Measurements from ENCODE around the gene HOXA13. TPM values are rescaled to one million over a fixed set of nuclear protein-coding genes. Genes with fewer than 3 reads are reported as not detected.

Gene HOXA13
- polyA plus RNA-seq, 1 donor = not detected

DNA sequence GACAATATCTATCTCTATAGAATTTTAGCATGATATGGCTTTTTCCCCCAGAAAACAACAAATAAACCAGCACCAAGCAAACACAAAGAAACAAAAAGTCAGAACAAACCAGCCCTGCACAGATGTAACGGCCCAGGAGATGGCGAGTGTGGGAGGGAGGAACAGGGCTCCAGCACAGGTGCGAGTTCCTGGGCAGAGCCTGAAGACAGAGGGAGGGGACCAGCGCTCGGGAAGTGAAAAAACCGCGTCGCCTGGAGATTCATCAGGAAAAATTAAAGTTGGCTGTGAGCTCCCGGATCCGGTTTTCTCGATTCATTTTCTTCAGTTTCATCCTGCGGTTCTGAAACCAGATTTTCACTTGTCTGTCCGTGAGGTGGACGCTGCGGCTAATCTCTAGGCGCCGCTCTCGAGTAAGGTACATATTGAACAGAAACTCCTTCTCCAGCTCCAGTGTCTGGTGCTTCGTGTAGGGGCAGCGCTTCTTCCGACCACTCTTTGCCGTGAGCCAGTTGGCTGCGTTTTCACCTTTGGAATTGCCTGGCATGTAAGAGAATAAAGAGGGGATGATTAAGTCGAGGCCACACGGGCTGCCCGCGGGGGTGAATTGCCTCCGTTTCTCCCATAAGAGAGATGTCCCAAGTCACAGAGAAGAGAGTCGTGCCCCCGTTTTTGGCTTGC, 28.1 kb downstream of the HOXA13 start:
- H3K36me3 ChIP-seq (ENCODE audit: control insufficient read depth, insufficient read depth, low read length) = no peaks in the 10 kb centered on the region
- peaks cover 94% of the 10 kb centered on the region for H3K27me3 ChIP-seq (ENCODE audit: control insufficient read depth, insufficient read depth, low read length)
- DNase-seq = no peak
- H3K4me1 ChIP-seq (ENCODE audit: control insufficient read depth, insufficient read depth, low read length) = peaks cover 3% of the 10 kb centered on the region
- peaks cover 35% of the 10 kb centered on the region for H3K9me3 ChIP-seq (ENCODE audit: control insufficient read depth, low read depth, low read length)
- WGBS (ENCODE audit: insufficient coverage, low lambda C conversion rate) = 0% methylated on average over 4 of the region's 30 CpGs
- H3K4me3 ChIP-seq (ENCODE audit: low read length) = no peak overlapping the region
- no peak overlapping the region for H3K27ac ChIP-seq (ENCODE audit: low read length)

DNA sequence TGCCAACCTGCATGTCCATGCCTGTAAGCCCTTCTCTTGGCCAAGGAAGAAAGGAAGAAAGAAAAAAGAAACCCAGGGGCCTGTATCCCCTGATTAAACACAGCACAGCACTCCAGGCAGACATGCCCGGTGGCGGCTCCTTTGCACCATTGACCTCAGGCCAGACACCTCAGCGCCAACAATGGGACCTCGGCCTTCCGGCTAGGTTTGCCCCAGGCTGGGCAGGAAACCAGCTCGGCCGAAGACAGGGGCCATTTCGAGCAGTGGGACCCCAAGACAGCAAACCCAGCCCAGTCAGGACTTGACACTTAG, 28.6 kb downstream of the HOXA13 start:
- H3K4me3 ChIP-seq (ENCODE audit: low read length) = no peak overlapping the region
- peaks cover 3% of the 10 kb centered on the region for H3K4me1 ChIP-seq (ENCODE audit: control insufficient read depth, insufficient read depth, low read length)
- H3K36me3 ChIP-seq (ENCODE audit: control insufficient read depth, insufficient read depth, low read length) = no peaks in the 10 kb centered on the region
- peaks cover 39% of the 10 kb centered on the region for H3K9me3 ChIP-seq (ENCODE audit: control insufficient read depth, low read depth, low read length)
- no peak for DNase-seq
- no peak overlapping the region for H3K27ac ChIP-seq (ENCODE audit: low read length)
- WGBS (ENCODE audit: insufficient coverage, low lambda C conversion rate) = no CpG with 5 or more reads among the region's 8 CpGs
- peaks cover 94% of the 10 kb centered on the region for H3K27me3 ChIP-seq (ENCODE audit: control insufficient read depth, insufficient read depth, low read length)

DNA sequence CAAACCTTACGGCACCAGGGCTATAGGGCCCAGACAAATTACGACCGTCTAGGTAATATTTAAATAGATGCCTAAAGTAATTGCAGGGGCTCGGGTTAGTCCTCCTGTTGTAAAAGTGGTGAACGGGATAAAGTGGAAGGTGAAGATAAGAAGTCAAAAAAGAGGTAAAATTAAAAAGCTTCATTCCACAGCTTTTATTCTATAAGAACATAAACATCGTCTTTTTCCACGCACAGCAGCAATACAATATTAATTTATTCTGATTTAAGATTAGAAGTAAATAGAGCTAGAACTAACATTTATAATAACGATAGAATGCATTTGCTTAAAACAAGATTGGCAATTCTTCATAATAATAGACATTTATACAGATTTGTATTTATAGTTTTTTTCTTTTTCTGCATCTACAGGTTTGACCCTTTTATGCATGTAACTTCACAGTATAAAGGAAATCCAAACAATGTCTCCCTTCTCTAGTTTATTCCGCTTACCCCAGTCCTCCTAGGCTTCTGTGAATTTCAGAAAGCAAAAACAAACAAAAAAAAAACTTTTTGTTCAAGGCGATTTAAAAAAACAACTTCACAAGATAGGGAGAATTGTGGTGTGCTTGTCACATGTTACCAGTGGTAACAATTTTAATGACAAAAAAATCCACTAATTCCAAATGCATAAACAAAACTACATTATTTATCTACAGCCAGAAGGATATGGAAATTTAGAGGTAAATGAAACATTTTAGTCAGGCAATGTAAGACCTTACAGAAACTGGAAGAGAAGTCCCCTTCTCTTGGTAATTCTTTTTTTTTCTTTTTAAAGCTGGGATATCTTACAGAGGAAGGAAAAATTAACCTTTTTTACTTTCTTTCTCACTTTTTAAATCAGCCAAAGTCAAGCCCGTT, 29.2 kb downstream of the HOXA13 start:
- Histone ChIP-seq H3K36me3 (ENCODE audit: control insufficient read depth, insufficient read depth, low read length) (no peaks in the 10 kb centered on the region), H3K4me3 (ENCODE audit: low read length) (peak overlapping the region; percentile 43), H3K4me1 (ENCODE audit: control insufficient read depth, insufficient read depth, low read length) (peaks cover 3% of the 10 kb centered on the region), H3K9me3 (ENCODE audit: control insufficient read depth, low read depth, low read length) (peaks cover 43% of the 10 kb centered on the region), H3K27ac (ENCODE audit: low read length) (peak overlapping the region; percentile 38), H3K27me3 (ENCODE audit: control insufficient read depth, insufficient read depth, low read length) (peaks cover 94% of the 10 kb centered on the region)
- DNase-seq = no peak
- 13% methylated on average over 9 of the region's 11 CpGs for WGBS (ENCODE audit: insufficient coverage, low lambda C conversion rate)

DNA sequence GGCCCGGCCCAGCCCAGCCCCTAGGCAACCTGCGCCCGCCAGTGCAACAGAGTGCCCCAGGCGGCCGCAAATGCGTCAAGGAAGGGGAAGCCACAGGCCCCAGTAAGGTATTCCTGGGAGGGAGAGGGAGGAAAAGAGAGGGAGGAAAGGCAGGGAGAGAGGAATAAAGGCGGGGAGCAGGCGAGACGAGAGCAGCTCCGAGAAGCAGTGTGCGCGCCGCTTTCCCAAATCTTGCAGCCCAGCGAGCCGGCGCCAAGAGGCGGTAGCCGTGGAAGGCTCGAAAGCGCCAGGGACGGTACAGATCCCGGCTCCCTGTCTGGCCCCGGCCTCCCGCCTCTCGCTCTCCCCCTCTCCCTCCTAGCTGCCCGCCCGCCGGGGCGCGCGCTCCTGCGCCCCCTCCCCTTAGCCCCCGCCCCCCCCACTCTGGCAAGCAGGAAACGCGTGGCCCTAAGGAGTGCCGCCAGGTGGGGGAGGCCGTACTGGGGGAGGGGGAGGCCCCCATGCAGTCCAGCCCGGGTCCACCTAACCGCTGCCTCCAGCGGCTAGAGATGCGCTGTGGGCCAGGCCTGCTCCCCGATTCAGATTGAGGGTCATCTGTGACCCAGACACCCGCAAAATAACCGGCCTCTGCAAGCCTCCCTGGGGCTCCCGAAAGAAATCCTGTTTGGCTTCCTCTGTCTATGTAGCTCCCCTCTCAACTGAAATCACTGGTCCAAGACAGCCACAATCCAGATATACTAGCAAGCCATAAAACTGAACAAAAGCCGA, 30.0 kb downstream of the HOXA13 start:
- no peak for DNase-seq
- no peaks in the 10 kb centered on the region for H3K36me3 ChIP-seq (ENCODE audit: control insufficient read depth, insufficient read depth, low read length)
- H3K27me3 ChIP-seq (ENCODE audit: control insufficient read depth, insufficient read depth, low read length) = peaks cover 94% of the 10 kb centered on the region
- WGBS (ENCODE audit: insufficient coverage, low lambda C conversion rate) = no CpG with 5 or more reads among the region's 46 CpGs
- peak overlapping the region; percentile 43 for H3K4me3 ChIP-seq (ENCODE audit: low read length)
- H3K9me3 ChIP-seq (ENCODE audit: control insufficient read depth, low read depth, low read length) = peaks cover 49% of the 10 kb centered on the region
- H3K4me1 ChIP-seq (ENCODE audit: control insufficient read depth, insufficient read depth, low read length) = peaks cover 3% of the 10 kb centered on the region
- peak overlapping the region; percentile 38 for H3K27ac ChIP-seq (ENCODE audit: low read length)

GRCh38 chr7:27168265-27168947, 31.5 kb downstream of the HOXA13 start:
- Histone ChIP-seq H3K4me1 (ENCODE audit: control insufficient read depth, insufficient read depth, low read length) (peaks cover 3% of the 10 kb centered on the region), H3K27me3 (ENCODE audit: control insufficient read depth, insufficient read depth, low read length) (peaks cover 95% of the 10 kb centered on the region), H3K36me3 (ENCODE audit: control insufficient read depth, insufficient read depth, low read length) (no peaks in the 10 kb centered on the region), H3K4me3 (ENCODE audit: low read length) (peak overlapping the region; percentile 43), H3K27ac (ENCODE audit: low read length) (peak overlapping the region; percentile 49), H3K9me3 (ENCODE audit: control insufficient read depth, low read depth, low read length) (peaks cover 52% of the 10 kb centered on the region)
- DNase-seq = no peak
- WGBS (ENCODE audit: insufficient coverage, low lambda C conversion rate) = 42% methylated on average over 3 of the region's 25 CpGs

GRCh38 chr7:27167916-27168264, 32.0 kb downstream of the HOXA13 start:
- DNase-seq = no peak
- WGBS (ENCODE audit: insufficient coverage, low lambda C conversion rate) = no CpG with 5 or more reads among the region's 4 CpGs
- no peaks in the 10 kb centered on the region for H3K36me3 ChIP-seq (ENCODE audit: control insufficient read depth, insufficient read depth, low read length)
- peaks cover under 1% of the 10 kb centered on the region for H3K4me1 ChIP-seq (ENCODE audit: control insufficient read depth, insufficient read depth, low read length)
- H3K4me3 ChIP-seq (ENCODE audit: low read length) = peak overlapping the region; percentile 43
- H3K9me3 ChIP-seq (ENCODE audit: control insufficient read depth, low read depth, low read length) = peaks cover 48% of the 10 kb centered on the region
- peak overlapping the region; percentile 49 for H3K27ac ChIP-seq (ENCODE audit: low read length)
- H3K27me3 ChIP-seq (ENCODE audit: control insufficient read depth, insufficient read depth, low read length) = peaks cover 95% of the 10 kb centered on the region

GRCh38 chr7:27166531-27167505, 33.1 kb downstream of the HOXA13 start:
- DNase-seq = no peak
- Histone ChIP-seq H3K4me1 (ENCODE audit: control insufficient read depth, insufficient read depth, low read length) (no peaks in the 10 kb centered on the region), H3K9me3 (ENCODE audit: control insufficient read depth, low read depth, low read length) (peaks cover 46% of the 10 kb centered on the region), H3K27me3 (ENCODE audit: control insufficient read depth, insufficient read depth, low read length) (peaks cover 93% of the 10 kb centered on the region), H3K27ac (ENCODE audit: low read length) (peak overlapping the region; percentile 14), H3K4me3 (ENCODE audit: low read length) (peak overlapping the region; percentile 43), H3K36me3 (ENCODE audit: control insufficient read depth, insufficient read depth, low read length) (no peaks in the 10 kb centered on the region)
- no CpG with 5 or more reads among the region's 50 CpGs for WGBS (ENCODE audit: insufficient coverage, low lambda C conversion rate)

- peak overlapping the region; percentile 43 for H3K4me3 ChIP-seq (ENCODE audit: low read length)
- WGBS (ENCODE audit: insufficient coverage, low lambda C conversion rate) = no CpG with 5 or more reads among the region's 46 CpGs
- H3K27ac ChIP-seq (ENCODE audit: low read length) = peak overlapping the region; percentile 14
- H3K9me3 ChIP-seq (ENCODE audit: control insufficient read depth, low read depth, low read length) = peaks cover 46% of the 10 kb centered on the region
- peaks cover 3% of the 10 kb centered on the region for H3K4me1 ChIP-seq (ENCODE audit: control insufficient read depth, insufficient read depth, low read length)
- no peak for DNase-seq
- H3K36me3 ChIP-seq (ENCODE audit: control insufficient read depth, insufficient read depth, low read length) = no peaks in the 10 kb centered on the region
- peaks cover 91% of the 10 kb centered on the region for H3K27me3 ChIP-seq (ENCODE audit: control insufficient read depth, insufficient read depth, low read length)
These were observed 33.8 kb downstream of the HOXA13 start for GRCh38 chr7:27165996-27166530.
